ENCODE measurements around the gene AFTPH.

The AFTPH gene

GRCh38 chr2:64523666-64524603, at the start of gene AFTPH:
AFTPH (plus strand) TSS chr2:64524328; CDS start chr2:64551475, 27,147 bp downstream.
- DNase-seq, result peak; percentile 99

DNA sequence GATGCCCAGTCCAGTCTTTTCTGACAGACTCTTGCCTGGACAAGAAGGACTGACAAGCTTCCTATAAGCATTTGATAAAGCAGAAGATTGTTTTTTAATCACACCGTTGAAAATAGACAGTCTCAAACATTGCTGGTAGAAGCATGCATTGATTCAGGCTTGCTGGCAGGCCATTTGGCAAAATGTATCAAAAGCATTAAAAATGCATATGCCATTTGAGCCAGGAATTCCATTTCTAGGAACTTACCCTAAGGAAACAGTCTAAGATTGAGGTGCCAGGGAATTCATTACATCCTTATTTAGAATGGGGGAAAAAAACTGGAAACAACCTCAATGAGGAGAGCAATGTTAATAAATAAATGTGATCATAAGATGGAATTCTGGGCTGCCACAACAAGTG, 49.5 kb upstream of the AFTPH start:
- no peak for DNase-seq

DNA sequence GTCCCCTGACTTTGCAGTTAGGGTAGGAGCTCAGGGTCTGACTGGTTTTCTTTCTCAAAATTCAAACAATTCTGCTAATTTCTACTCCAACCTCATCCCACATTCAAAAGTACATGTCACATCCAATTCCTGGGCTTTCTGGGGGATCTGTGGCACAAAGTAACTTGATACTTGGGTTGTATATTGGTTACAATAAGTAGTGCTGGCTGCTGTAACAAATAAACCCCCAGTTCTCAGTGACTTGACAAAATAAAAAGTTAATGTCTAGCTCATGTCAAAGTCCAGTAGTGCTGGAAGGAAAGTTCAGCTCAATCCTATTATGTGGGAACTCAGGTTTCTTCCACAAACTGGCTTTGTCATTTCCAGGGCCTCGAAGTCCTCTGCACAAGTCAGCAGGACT, 47.1 kb upstream of the AFTPH start:
- DNase-seq, result no peak

DNA sequence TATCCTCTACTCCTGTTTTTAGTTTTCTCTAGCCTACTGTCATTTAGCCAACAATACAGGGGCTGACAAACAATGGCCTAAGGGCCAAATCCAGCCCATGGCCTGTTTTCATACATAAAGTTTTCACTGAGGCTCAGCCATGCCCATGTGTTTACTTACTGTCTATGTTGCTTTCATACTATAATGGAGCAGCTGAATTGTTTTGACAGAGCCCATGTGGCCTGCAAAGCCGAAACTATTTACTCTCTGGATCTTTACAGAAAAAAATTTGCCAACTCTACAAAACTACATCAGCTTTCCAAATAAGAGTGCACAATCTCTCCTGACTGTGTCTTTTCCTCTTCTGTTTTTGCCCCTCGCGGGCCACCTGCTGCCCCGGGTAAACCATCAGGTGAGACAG, 46.1 kb upstream of the AFTPH start:
- DNase-seq, result no peak

DNA sequence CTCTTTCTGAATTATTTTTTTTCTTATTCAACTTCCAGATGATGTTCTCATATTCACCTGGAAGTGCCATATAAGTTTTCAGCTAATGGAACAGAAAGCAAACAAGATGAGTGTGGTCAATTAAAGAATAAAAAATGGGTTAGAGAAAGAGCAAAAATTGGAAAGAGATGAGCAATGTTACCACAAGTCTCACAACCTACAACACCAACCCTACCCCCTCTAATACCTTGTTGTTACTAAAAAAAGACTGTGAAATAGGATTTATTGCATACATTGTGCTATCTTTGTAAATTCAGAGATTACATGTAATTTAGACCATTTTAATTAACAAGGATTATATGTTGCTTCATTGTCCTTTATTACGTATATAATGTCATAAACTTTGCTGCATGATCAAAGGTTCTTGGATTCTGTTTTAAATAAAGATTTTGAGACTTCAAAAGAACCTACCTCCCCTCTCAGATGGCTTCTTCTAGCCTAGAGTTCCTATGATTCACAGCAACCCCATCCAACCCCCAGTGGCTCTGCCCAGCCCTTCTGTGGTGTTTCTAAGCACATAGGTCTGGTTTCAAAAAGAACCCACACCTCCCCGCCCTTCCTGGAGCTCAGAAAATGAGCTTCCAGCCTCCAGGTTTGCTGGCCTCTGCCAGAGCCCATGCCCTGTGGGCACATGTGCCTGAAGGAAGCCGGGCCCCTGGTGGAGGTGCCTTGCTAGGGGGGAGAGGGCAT, 45.5 kb upstream of the AFTPH start:
- peak; percentile 28 for DNase-seq

GRCh38 chr2:64479259-64480117, 44.6 kb upstream of the AFTPH start:
- no peak for DNase-seq

GRCh38 chr2:64481665-64482064, 42.5 kb upstream of the AFTPH start:
- no peak for DNase-seq

- no peak for DNase-seq
These were observed 41.9 kb upstream of the AFTPH start for GRCh38 chr2:64482243-64482642.

- DNase-seq, result peak; percentile 14
These were observed 41.2 kb upstream of the AFTPH start for GRCh38 chr2:64482765-64483504.

GRCh38 chr2:64485331-64485730, 38.8 kb upstream of the AFTPH start:
- no peak for DNase-seq

DNA sequence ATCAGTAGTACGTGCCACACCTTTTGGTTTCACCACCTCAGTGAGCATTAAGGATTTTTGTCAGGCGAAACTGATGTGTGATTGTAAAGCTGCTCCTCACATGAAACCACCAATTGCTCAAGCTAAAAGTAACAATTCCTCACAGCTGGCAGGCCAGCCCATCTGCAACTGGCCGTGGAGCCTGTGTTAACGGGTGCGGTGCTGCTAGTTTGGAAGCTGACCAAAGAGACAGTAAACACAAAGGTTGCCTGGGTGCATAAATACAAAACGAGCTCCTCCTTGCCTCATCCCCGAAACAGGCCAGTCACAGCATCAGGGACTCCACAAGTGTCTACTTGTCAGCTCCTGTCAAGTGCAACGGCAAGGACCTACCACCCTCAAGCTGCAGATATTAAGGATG, 38.2 kb upstream of the AFTPH start:
- DNase-seq, result no peak

- no peak for DNase-seq
These were observed 36.7 kb upstream of the AFTPH start for GRCh38 chr2:64487256-64488049.

DNA sequence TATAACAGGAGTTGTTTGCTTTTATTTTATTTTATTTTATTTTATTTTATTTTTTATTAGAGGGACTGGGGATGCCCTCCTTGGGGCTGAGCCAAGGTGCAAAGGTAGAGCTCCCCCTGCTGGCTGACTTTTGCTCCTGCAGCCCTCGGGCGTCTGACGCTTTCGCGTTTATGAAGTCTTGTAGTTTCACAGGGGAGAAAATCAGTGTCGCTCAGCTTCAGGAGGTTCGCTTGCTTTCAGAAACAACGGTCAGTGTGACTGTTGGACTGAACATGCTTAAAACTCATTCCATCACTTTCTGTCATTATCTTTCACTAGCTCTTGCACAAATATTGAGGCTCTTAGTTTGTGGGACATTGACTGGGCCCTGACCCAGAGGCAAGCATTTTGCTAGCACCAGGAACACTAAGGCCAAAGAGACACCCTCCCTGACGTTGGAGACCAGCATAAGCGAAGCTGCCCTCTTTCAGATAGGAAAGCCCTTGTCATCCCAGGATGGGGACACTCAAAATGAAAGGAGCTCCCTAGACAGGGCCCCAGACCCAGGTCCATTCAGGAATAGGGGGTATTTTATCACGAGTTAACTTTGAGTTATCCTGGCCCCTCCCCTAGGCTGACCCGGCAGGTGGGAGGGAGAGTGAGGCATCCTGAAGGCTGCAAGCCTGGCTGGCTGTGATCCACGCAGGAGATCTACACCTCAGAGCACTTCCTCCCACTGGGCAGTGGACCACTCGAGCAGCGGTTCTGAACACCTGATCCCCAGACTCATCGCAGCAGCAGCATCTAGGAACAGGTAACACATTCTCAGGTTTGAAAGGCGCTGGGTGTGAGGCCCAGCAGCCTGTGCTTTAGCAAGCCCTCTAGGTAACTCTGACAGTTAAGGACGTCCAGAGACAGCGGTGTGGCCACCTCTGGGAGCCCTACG, 35.8 kb upstream of the AFTPH start:
- DNase-seq, result peak; percentile 84

GRCh38 chr2:64489081-64489751, 34.9 kb upstream of the AFTPH start:
- DNase-seq, result no peak

DNA sequence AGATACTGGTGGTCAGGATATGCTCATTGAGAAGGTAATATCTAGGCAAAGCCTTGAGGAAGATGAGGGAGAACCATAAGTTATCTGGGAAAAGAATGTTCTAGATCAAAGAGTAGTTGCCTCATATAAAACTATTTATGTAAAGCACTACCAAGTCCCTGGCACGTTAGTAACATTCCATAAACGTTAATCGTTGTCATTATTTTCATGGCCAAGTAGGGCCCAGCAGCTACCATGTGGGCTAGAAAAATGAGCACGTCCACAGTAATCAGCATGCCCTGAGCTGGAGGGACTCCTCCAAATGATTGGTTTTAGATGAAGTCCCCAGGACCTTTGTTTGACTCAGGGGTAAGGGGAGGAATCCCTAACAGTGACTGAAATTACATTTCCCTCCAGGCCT, 32.7 kb upstream of the AFTPH start:
- DNase-seq, result no peak

- DNase-seq, result no peak
These were observed 31.9 kb upstream of the AFTPH start for GRCh38 chr2:64492272-64492671.

DNA sequence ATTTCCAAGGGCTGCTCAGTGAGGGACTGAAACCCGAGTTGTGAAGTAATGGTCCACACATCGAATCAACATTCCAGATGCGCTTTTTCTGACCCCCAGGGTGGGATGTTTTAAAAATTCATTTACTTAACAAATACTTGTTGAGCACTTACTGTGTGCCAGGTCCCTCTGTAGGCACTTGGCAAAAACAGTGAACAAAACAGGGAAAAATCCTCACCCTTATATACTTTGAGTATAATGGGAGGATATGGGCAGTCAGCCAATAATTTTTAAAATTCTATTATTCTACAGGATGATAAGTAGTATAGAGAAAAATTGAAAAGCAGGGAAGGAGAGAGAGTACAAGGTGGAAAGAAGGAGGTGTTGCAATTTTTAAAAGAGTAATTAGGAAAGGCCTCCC, 31.3 kb upstream of the AFTPH start:
- no peak for DNase-seq

GRCh38 chr2:64493788-64494187, 30.3 kb upstream of the AFTPH start:
- no peak for DNase-seq

GRCh38 chr2:64498438-64498837, 25.7 kb upstream of the AFTPH start:
- DNase-seq, result no peak

DNA sequence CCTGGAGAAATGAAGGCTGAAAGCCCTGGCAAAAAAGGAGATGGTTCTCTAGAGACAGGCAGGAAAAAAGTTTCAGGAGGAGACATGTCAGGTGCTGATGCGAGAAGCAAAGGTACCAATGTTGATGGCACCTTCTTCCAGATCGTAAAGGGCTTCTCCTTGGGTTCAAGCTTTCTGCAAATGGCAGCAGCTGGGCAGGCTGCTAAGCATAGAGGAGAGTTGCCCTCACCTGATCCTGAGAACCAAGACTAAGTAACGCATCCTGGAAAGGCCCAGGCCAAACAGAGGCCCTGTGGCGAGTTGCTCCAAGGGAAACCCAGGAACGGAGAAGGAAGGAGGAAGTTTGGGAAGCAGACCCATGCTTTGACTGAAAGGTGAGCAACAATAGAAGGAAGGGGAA, 23.6 kb upstream of the AFTPH start:
- DNase-seq, result no peak
